DND-41 (cell line): ENCODE results near the gene SCD5.

Experiments
- ATAC-seq: fragments of 200-7000 bp; cut with Tn5 transposase; 3 replicates; pipeline ENCODE4 v1.9.1; 2021; ENCODE audit warnings: low read depth; ENCODE audit not compliant: insufficient read depth
- DNase-seq: peaks from one replicate; pipeline ENCODE4 v3.0.0-alpha.2; 2020
- H2AFZ ChIP-seq: 2 replicates; pipeline ENCODE4 v1.6.0; 2012; ENCODE audit warnings: low read depth, low read length
- H3K27ac ChIP-seq: 2 replicates; pipeline ENCODE4 v1.5.1; 2012; ENCODE audit warnings: low read length, inconsistent platforms
- H3K27me3 ChIP-seq: fragments of 200-600 bp; sonication (generic); 2 replicates; pipeline ENCODE4 v1.6.0; 2012; ENCODE audit warnings: low read length, mild to moderate bottlenecking, inconsistent platforms; ENCODE audit not compliant: insufficient read depth, poor library complexity
- H3K36me3 ChIP-seq: 2 replicates; pipeline ENCODE4 v1.5.1; 2012; ENCODE audit warnings: low read length, inconsistent platforms; ENCODE audit not compliant: insufficient read depth
- H3K4me1 ChIP-seq: 2 replicates; pipeline ENCODE4 v1.5.1; 2012; ENCODE audit warnings: mild to moderate bottlenecking, low read length; ENCODE audit not compliant: insufficient read depth
- H3K4me2 ChIP-seq: 2 replicates; pipeline ENCODE4 v1.6.0; 2012; ENCODE audit warnings: mild to moderate bottlenecking, moderate library complexity, low read length, inconsistent platforms; ENCODE audit not compliant: insufficient read depth
- H3K4me3 ChIP-seq, 2 experiments: fragments of 200-600 bp in 1 of 2; shearing (Covaris generic) in 1 of 2; 2 replicates each; pipeline ENCODE4 v1.5.1; 2012 to 2016; ENCODE audit warnings: inconsistent platforms in 2 of 2, low read length in 2 of 2, mild to moderate bottlenecking in 2 of 2, low read depth in 1 of 2, moderate library complexity in 1 of 2
- H3K79me2 ChIP-seq: 2 replicates; pipeline ENCODE4 v1.6.0; 2012; ENCODE audit warnings: low read length, inconsistent platforms; ENCODE audit not compliant: insufficient read depth
- H3K9ac ChIP-seq: 2 replicates; pipeline ENCODE4 v1.6.0; 2012; ENCODE audit warnings: low read depth, mild to moderate bottlenecking, inconsistent platforms, low read length, moderate library complexity
- H3K9me3 ChIP-seq: 2 replicates; pipeline ENCODE4 v1.5.1; 2012; ENCODE audit warnings: low read length, moderate library complexity, mild to moderate bottlenecking, inconsistent platforms; ENCODE audit not compliant: insufficient read depth, severe bottlenecking
- H4K20me1 ChIP-seq: 2 replicates; pipeline ENCODE4 v1.6.0; 2012; ENCODE audit warnings: low read length; ENCODE audit not compliant: insufficient read depth
- EZH2 ChIP-seq: IDR thresholded peaks from 3 replicates; pipeline ENCODE4 v1.6.1; 2012; ENCODE audit warnings: borderline replicate concordance, low read depth, mild to moderate bottlenecking, moderate library complexity, low read length, inconsistent platforms; ENCODE audit not compliant: severe bottlenecking
- TF ChIP-seq, protein P1 (sequence below): IDR thresholded peaks from 2 replicates; pipeline ENCODE4 v1.5.1; 2012; ENCODE audit warnings: borderline replicate concordance, low read length, moderate library complexity, mild to moderate bottlenecking; ENCODE audit not compliant: poor library complexity, severe bottlenecking; ENCODE audit errors: extremely low read depth

SCD5 gene

DNA sequence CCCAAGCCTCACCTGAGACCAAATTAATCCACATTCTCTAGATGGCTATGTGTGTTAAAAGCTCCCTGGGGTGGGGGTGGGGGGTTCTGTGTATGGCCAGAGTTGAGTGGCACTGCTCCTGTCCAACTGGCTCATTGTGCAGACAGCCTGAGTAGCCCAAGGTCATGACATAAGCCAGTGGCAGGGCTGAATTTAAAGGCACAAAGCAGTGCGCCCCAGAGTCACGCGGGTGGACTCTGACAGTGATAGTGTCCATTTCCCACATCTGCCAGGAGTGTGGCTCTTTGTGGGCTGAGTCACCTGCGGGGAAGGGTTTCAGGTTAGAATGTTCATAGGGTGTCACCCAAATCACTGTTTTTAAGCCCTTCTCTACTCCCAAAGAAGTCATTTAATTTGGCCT, 45.4 kb downstream of the SCD5 start:
- TF ChIP-seq, protein P1, sequence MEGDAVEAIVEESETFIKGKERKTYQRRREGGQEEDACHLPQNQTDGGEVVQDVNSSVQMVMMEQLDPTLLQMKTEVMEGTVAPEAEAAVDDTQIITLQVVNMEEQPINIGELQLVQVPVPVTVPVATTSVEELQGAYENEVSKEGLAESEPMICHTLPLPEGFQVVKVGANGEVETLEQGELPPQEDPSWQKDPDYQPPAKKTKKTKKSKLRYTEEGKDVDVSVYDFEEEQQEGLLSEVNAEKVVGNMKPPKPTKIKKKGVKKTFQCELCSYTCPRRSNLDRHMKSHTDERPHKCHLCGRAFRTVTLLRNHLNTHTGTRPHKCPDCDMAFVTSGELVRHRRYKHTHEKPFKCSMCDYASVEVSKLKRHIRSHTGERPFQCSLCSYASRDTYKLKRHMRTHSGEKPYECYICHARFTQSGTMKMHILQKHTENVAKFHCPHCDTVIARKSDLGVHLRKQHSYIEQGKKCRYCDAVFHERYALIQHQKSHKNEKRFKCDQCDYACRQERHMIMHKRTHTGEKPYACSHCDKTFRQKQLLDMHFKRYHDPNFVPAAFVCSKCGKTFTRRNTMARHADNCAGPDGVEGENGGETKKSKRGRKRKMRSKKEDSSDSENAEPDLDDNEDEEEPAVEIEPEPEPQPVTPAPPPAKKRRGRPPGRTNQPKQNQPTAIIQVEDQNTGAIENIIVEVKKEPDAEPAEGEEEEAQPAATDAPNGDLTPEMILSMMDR: no peak
- no peak for TF ChIP-seq EZH2
- Histone ChIP-seq H4K20me1 (peaks cover 15% of the 10 kb centered on the region), H3K4me2 (no peak overlapping the region), H2AFZ (no peak overlapping the region), H3K4me3 (no peak overlapping the region), H3K79me2 (peaks cover 29% of the 10 kb centered on the region), H3K9me3 (no peaks in the 10 kb centered on the region), H3K27ac (no peak overlapping the region), H3K27me3 (no peaks in the 10 kb centered on the region), H3K9ac (no peak overlapping the region), H3K4me1 (no peaks in the 10 kb centered on the region), H3K36me3 (no peaks in the 10 kb centered on the region)
- ATAC-seq (no peak), DNase-seq (no peak)

DNA sequence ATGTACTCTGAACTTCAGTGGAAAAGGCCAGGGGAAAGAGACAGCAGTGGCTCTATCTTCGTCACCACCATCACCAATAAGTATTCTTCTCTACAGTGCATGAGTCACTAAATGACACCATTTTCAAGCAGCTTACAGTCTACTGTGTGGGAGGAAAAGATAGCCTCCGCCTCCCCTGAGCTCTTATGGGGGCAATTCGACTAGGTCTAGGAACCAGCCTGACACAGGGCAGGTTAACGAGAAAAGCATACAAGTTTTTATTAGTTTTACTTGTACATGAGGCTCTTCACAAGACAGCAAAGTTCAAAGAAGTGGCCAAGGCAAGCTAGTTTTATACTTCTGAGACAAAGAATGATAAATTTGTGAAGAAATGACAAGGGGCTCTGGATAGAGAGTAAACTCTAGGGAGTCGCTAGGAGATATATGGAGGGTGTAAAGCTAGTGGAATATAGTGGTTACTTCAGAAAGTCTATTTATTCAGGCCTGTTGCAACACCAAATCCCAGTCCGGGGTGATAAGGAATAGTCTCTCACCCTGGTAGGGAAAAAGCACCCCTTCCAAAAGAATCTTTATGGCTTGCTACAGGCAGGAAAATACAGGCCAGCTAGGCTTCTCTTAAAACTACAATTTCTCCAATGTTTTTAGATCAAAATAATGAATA, 49.7 kb downstream of the SCD5 start:
- Histone ChIP-seq H2AFZ (no peak overlapping the region), H3K9ac (no peak overlapping the region), H3K4me1 (no peaks in the 10 kb centered on the region), H3K79me2 (peaks cover 18% of the 10 kb centered on the region), H3K4me2 (no peak overlapping the region), H3K27me3 (no peaks in the 10 kb centered on the region), H3K4me3 (no peak overlapping the region), H3K9me3 (no peaks in the 10 kb centered on the region), H3K36me3 (no peaks in the 10 kb centered on the region), H4K20me1 (peaks cover 16% of the 10 kb centered on the region), H3K27ac (no peak overlapping the region)
- DNase-seq (no peak), ATAC-seq (no peak)
- no peak for TF ChIP-seq EZH2
- TF ChIP-seq, protein P1: no peak

DNA sequence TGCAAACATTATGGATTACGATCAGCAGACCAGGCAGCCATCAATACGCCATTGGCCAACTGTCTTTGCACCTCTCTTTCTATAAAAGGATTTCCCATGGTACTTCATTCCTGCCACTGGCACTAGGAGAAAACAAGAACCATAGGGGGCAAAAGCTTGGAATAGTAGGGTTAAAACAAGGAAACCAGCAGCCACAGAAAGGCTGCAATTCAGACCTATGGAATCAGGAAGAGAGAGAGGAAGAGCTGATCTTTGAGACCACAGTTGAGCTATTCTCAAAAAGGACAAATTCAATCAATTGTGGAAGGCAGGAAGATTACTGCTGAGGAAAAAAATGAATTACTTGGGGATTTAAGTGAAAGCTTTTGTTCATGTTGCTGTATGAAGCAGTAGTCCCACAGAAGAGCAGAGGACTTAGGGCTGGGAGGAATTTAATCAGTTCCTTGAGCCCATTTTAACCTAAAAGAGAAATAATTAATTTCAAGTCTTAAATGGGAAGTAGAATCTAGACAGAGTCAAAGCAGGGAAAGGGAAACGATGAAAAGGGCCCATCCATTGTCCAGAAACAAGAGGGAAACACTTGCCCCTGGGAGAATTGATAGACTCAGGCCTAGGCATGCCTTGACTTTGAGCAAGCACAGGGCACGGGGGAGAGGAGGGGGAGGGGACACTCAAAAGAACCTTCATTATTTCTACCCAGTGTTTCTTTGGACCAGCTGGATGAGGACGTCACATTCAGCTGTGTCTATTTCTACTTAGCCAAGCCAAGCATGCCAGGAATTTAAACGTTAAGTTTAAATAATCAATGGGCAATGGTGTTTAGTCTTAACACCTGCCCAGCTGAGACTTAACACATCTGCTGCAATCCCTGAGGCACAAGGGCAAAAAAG, 50.7 kb downstream of the SCD5 start:
- Histone ChIP-seq H3K27ac (no peak overlapping the region), H3K4me3 (no peak overlapping the region), H3K4me2 (no peak overlapping the region), H3K4me1 (no peaks in the 10 kb centered on the region), H3K9ac (no peak overlapping the region), H4K20me1 (peaks cover 8% of the 10 kb centered on the region), H3K79me2 (peaks cover 11% of the 10 kb centered on the region), H3K27me3 (no peaks in the 10 kb centered on the region), H3K9me3 (no peaks in the 10 kb centered on the region), H2AFZ (no peak overlapping the region), H3K36me3 (no peaks in the 10 kb centered on the region)
- DNase-seq (no peak), ATAC-seq (no peak)
- TF ChIP-seq EZH2: no peak
